Hepatocyte (in vitro differentiated cells): Measurements from ENCODE around the gene LHFPL3. TPM values are rescaled to one million over a fixed set of nuclear protein-coding genes. Genes with fewer than 3 reads are reported as not detected.

Experiments used
- DNase-seq: peaks from one replicate; pipeline ENCODE4 v3.0.0-alpha.2; 2016; ENCODE audit warnings: low spot score
- H2AFZ ChIP-seq: fragments of 200-600 bp; sonication (generic); 2 replicates; pipeline ENCODE4 v1.6.0; 2016; ENCODE audit warnings: antibody characterized with exemption, mild to moderate bottlenecking
- H3K27ac ChIP-seq: fragments of 200-600 bp; sonication (generic); 2 replicates; pipeline ENCODE4 v1.5.1; 2016; ENCODE audit warnings: mild to moderate bottlenecking
- H3K27me3 ChIP-seq: fragments of 200-600 bp; sonication (generic); 2 replicates; pipeline ENCODE4 v1.6.1; 2016
- H3K36me3 ChIP-seq: fragments of 200-600 bp; sonication (generic); replicated peaks from 2 replicates; pipeline ENCODE4 v1.5.1; 2016; ENCODE audit warnings: low read depth; ENCODE audit not compliant: insufficient read depth
- H3K4me1 ChIP-seq: fragments of 200-600 bp; sonication (generic); 2 replicates; pipeline ENCODE4 v1.5.1; 2016; ENCODE audit warnings: mild to moderate bottlenecking, moderate library complexity; ENCODE audit not compliant: insufficient read depth
- H3K4me2 ChIP-seq: fragments of 200-600 bp; sonication (generic); 2 replicates; pipeline ENCODE4 v1.6.0; 2016
- H3K4me3 ChIP-seq: fragments of 200-600 bp; sonication (generic); 2 replicates; pipeline ENCODE4 v1.5.1; 2016; ENCODE audit warnings: mild to moderate bottlenecking
- H3K79me2 ChIP-seq: fragments of 200-600 bp; sonication (generic); 2 replicates; pipeline ENCODE4 v1.6.0; 2017; ENCODE audit warnings: mild to moderate bottlenecking
- H3K9me2 ChIP-seq: fragments of 200-600 bp; sonication (generic); replicated peaks from 2 replicates; pipeline ENCODE4 v1.6.0; 2017; ENCODE audit warnings: mild to moderate bottlenecking; ENCODE audit not compliant: insufficient read depth
- H3K9me3 ChIP-seq: fragments of 200-600 bp; sonication (generic); 2 replicates; pipeline ENCODE4 v1.5.1; 2016; ENCODE audit warnings: low read depth, mild to moderate bottlenecking
- H4K20me1 ChIP-seq: fragments of 200-600 bp; sonication (generic); 2 replicates; pipeline ENCODE4 v1.6.0; 2016; ENCODE audit warnings: mild to moderate bottlenecking; ENCODE audit not compliant: insufficient read depth, poor library complexity, severe bottlenecking
- EZH2 ChIP-seq: fragments of 200-600 bp; sonication (generic); IDR thresholded peaks from 2 replicates; pipeline ENCODE4 v1.6.1; 2016; ENCODE audit warnings: antibody characterized with exemption, mild to moderate bottlenecking, borderline replicate concordance
- EZH2phosphoT487 ChIP-seq: fragments of 200-600 bp; sonication (generic); IDR thresholded peaks from one replicate; pipeline ENCODE4 v1.6.1; 2018; ENCODE audit warnings: antibody characterized with exemption, mild to moderate bottlenecking, low read depth, moderate library complexity; ENCODE audit not compliant: unreplicated experiment, severe bottlenecking
- WGBS: methylation state at CpG from one replicate; pipeline ENCODE4 v1.1.6; 2016; ENCODE audit warnings: low lambda C conversion rate; ENCODE audit errors: missing lambda C conversion rate; 5-methylcytosine and 5-hydroxymethylcytosine counted together
- polyA plus RNA-seq: library from polyadenylated mRNA; unstranded; fragments of >200 nt; fragmentation: Nextera tagmentation; extraction: Ambion mirVana; gene quantifications from 2 replicates; pipeline ENCODE4 v1.2.1, GENCODE V29; 2016
- total RNA-seq: library from RNA; depleted of rRNA; stranded (reverse); fragments of >200 nt; gene quantifications from 2 replicates; pipeline ENCODE4 v1.2.3, GENCODE V29; 2014
- TF ChIP-seq, protein P1 (sequence below): fragments of 200-600 bp; sonication (generic); IDR thresholded peaks from 2 replicates; pipeline ENCODE4 v1.5.1; 2016; ENCODE audit warnings: antibody characterized with exemption, mild to moderate bottlenecking; ENCODE audit not compliant: poor library complexity

Gene LHFPL3
- total and polyA plus RNA-seq, 2 experiments from 2014 or later = not detected

DNA sequence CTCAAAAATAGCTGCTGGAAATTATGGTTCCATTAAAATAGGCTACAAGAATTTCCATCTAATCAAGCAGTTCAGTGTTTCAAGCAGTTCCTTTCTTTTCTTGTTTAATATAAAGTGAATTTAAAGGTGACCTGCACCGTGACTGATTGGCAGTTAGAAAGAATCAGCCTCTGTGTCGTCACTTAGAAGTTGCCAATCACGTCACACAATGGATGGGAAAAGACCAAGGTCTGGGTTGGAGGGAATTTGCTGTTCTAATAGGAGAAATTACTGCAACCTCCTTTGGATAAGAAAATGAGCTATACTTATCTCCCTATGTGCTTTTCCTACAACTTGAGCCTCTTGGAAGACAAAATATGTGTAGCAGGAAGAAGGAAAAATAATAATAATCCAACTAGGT, 466.2 kb downstream of the LHFPL3 start:
- TF ChIP-seq EZH2phosphoT487 (no peak), EZH2 (no peak)
- TF ChIP-seq, protein P1, sequence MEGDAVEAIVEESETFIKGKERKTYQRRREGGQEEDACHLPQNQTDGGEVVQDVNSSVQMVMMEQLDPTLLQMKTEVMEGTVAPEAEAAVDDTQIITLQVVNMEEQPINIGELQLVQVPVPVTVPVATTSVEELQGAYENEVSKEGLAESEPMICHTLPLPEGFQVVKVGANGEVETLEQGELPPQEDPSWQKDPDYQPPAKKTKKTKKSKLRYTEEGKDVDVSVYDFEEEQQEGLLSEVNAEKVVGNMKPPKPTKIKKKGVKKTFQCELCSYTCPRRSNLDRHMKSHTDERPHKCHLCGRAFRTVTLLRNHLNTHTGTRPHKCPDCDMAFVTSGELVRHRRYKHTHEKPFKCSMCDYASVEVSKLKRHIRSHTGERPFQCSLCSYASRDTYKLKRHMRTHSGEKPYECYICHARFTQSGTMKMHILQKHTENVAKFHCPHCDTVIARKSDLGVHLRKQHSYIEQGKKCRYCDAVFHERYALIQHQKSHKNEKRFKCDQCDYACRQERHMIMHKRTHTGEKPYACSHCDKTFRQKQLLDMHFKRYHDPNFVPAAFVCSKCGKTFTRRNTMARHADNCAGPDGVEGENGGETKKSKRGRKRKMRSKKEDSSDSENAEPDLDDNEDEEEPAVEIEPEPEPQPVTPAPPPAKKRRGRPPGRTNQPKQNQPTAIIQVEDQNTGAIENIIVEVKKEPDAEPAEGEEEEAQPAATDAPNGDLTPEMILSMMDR = no peak
- Histone ChIP-seq H3K9me2 (no peaks in the 10 kb centered on the region), H3K79me2 (no peaks in the 10 kb centered on the region), H3K27ac (no peak overlapping the region), H3K4me3 (no peak overlapping the region), H3K36me3 (no peaks in the 10 kb centered on the region), H3K4me1 (no peaks in the 10 kb centered on the region), H4K20me1 (no peaks in the 10 kb centered on the region), H3K27me3 (no peaks in the 10 kb centered on the region), H3K4me2 (no peak overlapping the region), H2AFZ (no peak overlapping the region), H3K9me3 (no peaks in the 10 kb centered on the region)
- WGBS = 79% methylated on average over 3 of the region's 3 CpGs
- no peak for DNase-seq

DNA sequence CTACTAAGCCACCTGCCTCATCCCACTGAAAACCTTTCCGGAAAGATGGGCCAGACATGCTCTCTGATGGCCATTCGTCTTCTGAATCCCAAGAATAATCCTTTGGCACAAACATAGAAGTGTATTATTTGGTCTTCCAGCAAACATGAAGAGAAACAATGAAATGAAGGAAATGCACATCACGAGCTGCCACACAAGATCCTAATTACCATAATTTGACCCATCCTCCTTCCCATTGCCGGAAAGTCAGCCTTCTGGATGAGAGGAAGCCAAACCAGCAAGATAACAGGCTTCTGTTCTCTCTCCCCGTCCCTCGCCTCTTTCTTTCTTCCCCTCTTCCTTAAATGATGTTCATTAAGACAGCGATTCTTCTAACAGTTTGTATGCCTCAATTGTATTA, 466.7 kb downstream of the LHFPL3 start:
- H3K9me2 ChIP-seq = no peaks in the 10 kb centered on the region
- H3K27me3 ChIP-seq = no peaks in the 10 kb centered on the region
- TF ChIP-seq EZH2phosphoT487 (no peak), EZH2 (no peak)
- TF ChIP-seq, protein P1 = no peak
- no peak overlapping the region for H2AFZ ChIP-seq
- no peaks in the 10 kb centered on the region for H3K36me3 ChIP-seq
- H4K20me1 ChIP-seq = no peaks in the 10 kb centered on the region
- DNase-seq = no peak
- no peaks in the 10 kb centered on the region for H3K79me2 ChIP-seq
- no peaks in the 10 kb centered on the region for H3K9me3 ChIP-seq
- H3K4me2 ChIP-seq = no peak overlapping the region
- 75% methylated on average over 7 of the region's 7 CpGs for WGBS
- no peaks in the 10 kb centered on the region for H3K4me1 ChIP-seq
- no peak overlapping the region for H3K27ac ChIP-seq
- no peak overlapping the region for H3K4me3 ChIP-seq

DNA sequence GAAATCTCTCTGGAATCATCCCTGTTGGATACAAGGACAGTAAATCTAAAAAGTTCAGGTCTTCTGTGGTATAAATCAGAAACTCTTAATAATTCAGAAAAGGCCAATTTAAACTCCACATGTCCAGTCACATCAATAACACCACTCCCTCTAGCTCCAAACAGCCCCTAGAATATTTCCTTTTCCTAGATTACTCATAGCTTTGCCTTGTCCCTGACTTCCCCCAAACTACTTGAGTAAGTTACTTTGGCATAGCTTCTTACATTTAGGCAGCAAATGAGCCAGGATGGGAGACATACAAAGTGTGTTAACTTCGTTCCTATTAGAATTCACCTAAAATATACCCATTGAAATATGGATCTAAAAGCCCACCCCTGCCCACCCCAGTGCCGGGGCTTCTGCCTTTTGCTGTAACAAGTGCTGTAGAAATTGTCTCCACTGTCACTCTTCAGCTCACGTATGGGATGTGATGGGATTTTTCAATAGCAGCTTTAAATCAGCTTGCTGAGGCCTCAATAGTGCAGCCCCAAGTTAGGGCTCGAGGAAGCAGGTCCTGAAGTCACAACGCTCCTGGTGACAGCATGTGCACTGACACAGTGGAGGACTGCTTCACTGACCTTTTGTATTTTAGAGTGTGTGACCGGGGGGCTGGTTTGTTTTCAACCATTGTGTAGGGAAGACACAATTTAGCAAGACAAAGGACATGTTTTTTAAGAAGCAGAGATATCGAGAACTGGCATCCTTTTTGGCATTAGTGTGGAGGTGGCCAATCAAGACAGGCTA, 467.4 kb downstream of the LHFPL3 start:
- Histone ChIP-seq H3K27ac (no peak overlapping the region), H2AFZ (no peak overlapping the region), H3K4me3 (no peak overlapping the region), H3K4me1 (no peaks in the 10 kb centered on the region), H3K4me2 (no peak overlapping the region), H3K36me3 (no peaks in the 10 kb centered on the region), H3K9me3 (no peaks in the 10 kb centered on the region), H3K79me2 (no peaks in the 10 kb centered on the region), H3K27me3 (no peaks in the 10 kb centered on the region), H3K9me2 (no peaks in the 10 kb centered on the region), H4K20me1 (no peaks in the 10 kb centered on the region)
- TF ChIP-seq EZH2phosphoT487 (no peak), EZH2 (no peak)
- TF ChIP-seq, protein P1 = no peak
- DNase-seq = no peak
- WGBS = 79% methylated on average over 7 of the region's 7 CpGs
